SK-N-MC (cell line): ENCODE data around the gene FAM168A.

ENCODE experiments used
- DNase-seq: peaks from one replicate; pipeline ENCODE4 v3.0.0-alpha.2; 2011; ENCODE audit warnings: low read depth, low spot score
- H3K27ac ChIP-seq: fragments of 200-600 bp; sonication (generic); 2 replicates; pipeline ENCODE4 v1.5.1; 2016; ENCODE audit warnings: mixed run types
- H3K36me3 ChIP-seq: fragments of 200-600 bp; sonication (generic); 2 replicates; pipeline ENCODE4 v1.6.1; 2017; ENCODE audit warnings: antibody characterized with exemption, low read length, mixed read lengths; ENCODE audit not compliant: insufficient read depth
- H3K4me3 ChIP-seq: fragments of 200-600 bp; sonication (generic); 2 replicates; pipeline ENCODE4 v1.5.1; 2016
- H3K9ac ChIP-seq: fragments of 200-600 bp; sonication (generic); 2 replicates; pipeline ENCODE4 v1.8.0; 2017; ENCODE audit warnings: mixed run types, mixed read lengths; ENCODE audit not compliant: insufficient read length
- H3K9me3 ChIP-seq: fragments of 200-600 bp; sonication (generic); 2 replicates; pipeline ENCODE4 v1.6.1; 2017; ENCODE audit warnings: low read depth, mild to moderate bottlenecking, antibody characterized with exemption, low read length, moderate library complexity, mixed read lengths
- EZH2 ChIP-seq: fragments of 200-600 bp; sonication (generic); IDR thresholded peaks from one replicate; pipeline ENCODE4 v1.6.1; 2017; ENCODE audit warnings: antibody characterized with exemption
- FOXP2 ChIP-seq: optimal IDR thresholded peaks from 2 replicates; pipeline ENCODE3; 2011; ENCODE audit warnings: mild to moderate bottlenecking, moderate library complexity; ENCODE audit not compliant: insufficient read depth; ENCODE audit errors: extremely low read length, control extremely low read depth
- POLR2AphosphoS5 ChIP-seq: IDR thresholded peaks from 2 replicates; pipeline ENCODE4 v1.6.1; 2012; ENCODE audit warnings: mild to moderate bottlenecking, low read depth, low read length, borderline replicate concordance

The FAM168A gene

DNA sequence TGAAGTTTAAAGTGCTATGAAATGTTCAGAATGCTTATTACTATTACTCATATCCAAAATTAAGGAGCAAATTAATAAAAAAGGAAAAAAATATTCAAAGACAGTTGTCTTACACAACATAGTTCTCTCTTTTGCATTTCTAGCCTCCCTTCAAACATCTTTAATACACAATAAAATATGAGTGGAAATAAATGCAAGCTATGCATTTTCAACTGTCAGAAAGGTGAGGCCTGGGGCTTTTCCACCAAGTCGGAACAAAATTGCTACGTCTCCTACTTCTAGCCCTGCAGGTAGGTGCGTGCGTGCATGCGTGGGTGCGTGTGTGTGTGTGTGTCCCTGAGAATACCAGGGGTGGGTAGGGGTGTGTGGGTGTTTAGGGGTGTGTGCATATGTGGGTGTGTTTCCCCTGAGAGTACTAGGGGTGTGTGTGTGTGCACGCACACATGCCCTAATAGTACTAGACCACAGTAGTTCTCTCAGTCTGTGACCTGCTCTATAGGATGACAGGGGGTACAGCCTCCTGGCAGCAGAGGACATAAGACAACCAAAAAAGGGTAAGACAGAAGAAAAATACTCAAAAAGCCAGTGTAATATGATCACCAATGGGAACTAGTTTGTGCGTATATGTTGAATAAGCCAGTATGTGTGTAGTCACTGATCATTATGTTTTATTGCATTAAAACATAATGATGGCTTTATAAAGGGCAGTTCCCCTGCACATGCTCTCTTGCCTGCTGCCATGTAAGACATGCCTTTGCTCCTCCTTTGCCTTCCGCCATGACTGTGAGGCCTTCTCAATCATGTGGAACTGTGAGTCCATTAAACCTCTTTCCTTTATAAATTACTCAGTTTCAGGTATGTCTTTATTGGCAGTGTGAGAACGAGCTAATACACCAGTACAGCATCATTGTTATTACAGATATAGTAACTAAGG is 89.4 kb downstream of the FAM168A start:
- no peak for DNase-seq
- H3K9ac ChIP-seq, result no peak overlapping the region
- TF ChIP-seq FOXP2 (no peak), EZH2 (no peak), POLR2AphosphoS5 (no peak)
- no peaks in the 10 kb centered on the region for H3K36me3 ChIP-seq
- no peaks in the 10 kb centered on the region for H3K9me3 ChIP-seq
- no peak overlapping the region for H3K27ac ChIP-seq
- H3K4me3 ChIP-seq, result no peak overlapping the region

DNA sequence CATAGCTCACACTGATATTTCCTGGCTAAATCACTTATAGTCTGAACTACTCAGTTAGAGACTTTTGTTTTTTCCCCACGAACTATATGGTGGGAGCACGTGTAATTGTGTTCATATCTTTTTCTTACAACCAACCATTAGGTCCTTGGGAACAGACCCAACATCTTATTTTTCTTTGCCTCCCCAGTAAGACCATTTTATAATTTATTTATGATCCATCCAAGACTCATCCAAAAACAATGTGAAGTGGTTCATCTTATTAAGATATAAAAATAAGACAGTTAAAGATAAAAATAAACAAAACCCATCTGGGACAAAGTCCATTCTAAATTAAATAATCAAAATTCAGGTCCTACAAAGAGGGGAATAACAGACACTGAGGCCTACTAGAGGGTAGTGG is 90.8 kb downstream of the FAM168A start:
- 0 out of 2 replicates have a peak overlapping the region, but pooled peaks have one; percentile 13 for H3K27ac ChIP-seq

DNA sequence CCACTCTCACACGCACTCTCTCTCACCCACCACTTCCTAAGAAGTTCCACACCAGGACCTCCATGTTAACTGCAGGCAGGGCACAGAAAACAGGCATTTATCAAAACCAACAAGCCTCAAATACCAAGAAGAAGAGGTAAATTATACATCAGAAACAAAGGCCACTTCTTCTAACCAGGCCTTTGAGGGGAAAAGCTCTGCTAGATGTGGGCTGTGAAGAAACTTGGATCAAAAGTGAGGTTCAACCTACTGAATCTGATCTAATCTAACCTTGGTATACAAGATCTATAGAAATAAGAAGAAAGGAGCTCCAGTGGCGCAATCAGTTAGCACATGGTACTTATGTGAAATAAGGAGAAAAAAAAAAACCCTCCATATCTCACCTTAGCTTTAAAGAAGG is 91.9 kb downstream of the FAM168A start:
- no peak overlapping the region for H3K4me3 ChIP-seq
- no peaks in the 10 kb centered on the region for H3K36me3 ChIP-seq
- no peaks in the 10 kb centered on the region for H3K9me3 ChIP-seq

More for the DNA sequence above, 90.8 kb downstream of the FAM168A start:
- DNase-seq, result no peak
- H3K9me3 ChIP-seq, result no peaks in the 10 kb centered on the region
- TF ChIP-seq FOXP2, result no peak
- TF ChIP-seq EZH2, result no peak
- no peak for TF ChIP-seq POLR2AphosphoS5
- no peaks in the 10 kb centered on the region for H3K36me3 ChIP-seq
- H3K9ac ChIP-seq, result no peak overlapping the region
- no peak overlapping the region for H3K4me3 ChIP-seq

DNA sequence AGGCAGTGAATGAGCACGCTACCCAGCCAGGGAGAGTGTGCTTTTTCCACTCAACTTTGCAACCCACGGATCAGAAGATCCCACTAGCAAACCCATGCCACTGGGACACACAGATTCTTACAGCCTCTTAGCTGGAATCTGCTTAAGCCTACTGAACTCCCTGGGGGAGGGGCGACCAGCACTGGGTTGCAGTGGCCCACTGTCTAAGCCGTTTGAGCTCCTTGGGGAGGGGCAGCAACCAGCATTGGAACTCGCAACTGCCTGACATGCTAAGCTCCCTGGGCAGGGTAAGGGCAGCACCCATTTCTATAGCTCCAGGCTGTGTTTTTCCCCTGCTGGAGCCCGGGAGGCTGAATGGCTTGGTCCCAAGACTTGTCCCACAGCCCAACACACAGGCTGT is 99.6 kb downstream of the FAM168A start:
- H3K27ac ChIP-seq, result no peak overlapping the region
- no peak overlapping the region for H3K4me3 ChIP-seq
- TF ChIP-seq FOXP2, result no peak
- no peak for TF ChIP-seq EZH2
- TF ChIP-seq POLR2AphosphoS5, result no peak
- H3K9me3 ChIP-seq, result no peaks in the 10 kb centered on the region
- no peaks in the 10 kb centered on the region for H3K36me3 ChIP-seq
- H3K9ac ChIP-seq, result no peak overlapping the region
- DNase-seq, result no peak

More for the DNA sequence above, 91.9 kb downstream of the FAM168A start:
- TF ChIP-seq POLR2AphosphoS5 (no peak), EZH2 (no peak), FOXP2 (no peak)
- DNase-seq, result no peak
- no peak overlapping the region for H3K27ac ChIP-seq
- no peak overlapping the region for H3K9ac ChIP-seq

DNA sequence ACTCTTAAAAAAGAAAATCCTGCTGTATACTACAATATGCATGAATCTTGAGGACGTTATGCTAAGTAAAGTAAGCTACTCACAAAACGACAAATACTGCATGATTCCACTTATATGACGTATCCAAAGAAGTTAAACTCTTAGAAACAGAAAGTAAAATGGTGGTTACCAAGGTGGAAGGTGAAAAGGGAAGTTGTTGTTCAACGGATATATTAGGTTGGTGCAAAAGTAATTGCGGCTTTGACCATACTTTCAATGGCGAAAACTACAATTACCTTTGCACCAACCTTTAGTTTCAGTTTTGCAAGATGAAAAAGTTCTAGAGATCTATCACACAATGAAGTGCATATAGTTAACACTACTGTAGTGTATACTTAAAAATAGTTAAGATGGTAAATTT is 101.8 kb downstream of the FAM168A start:
- TF ChIP-seq POLR2AphosphoS5 (no peak), EZH2 (no peak), FOXP2 (no peak)

DNA sequence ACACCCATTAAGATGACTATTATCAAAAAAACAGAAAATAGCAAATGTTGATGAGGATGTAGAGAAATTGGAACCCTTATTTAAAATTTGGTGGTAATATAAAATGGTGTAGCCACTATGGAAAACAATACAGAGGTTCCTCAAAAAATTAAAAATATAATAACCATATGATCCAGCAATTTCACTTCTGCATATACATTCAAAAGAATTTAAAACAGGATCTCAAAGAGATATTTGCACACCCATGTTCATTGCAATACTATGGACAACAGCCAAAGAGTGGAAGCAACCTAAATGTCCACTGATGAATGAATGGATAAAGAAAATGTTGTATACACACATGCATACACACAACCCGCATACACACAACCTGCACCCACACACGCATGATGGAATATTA is 102.2 kb downstream of the FAM168A start:
- H3K36me3 ChIP-seq, result no peaks in the 10 kb centered on the region
- H3K4me3 ChIP-seq, result no peak overlapping the region
- no peak overlapping the region for H3K9ac ChIP-seq
- DNase-seq, result no peak
- H3K27ac ChIP-seq, result no peak overlapping the region
- no peak for TF ChIP-seq FOXP2
- no peak for TF ChIP-seq POLR2AphosphoS5
- TF ChIP-seq EZH2, result no peak
- no peaks in the 10 kb centered on the region for H3K9me3 ChIP-seq

More for the DNA sequence above, 101.8 kb downstream of the FAM168A start:
- no peak overlapping the region for H3K4me3 ChIP-seq
- no peak overlapping the region for H3K9ac ChIP-seq
- no peaks in the 10 kb centered on the region for H3K36me3 ChIP-seq
- no peak overlapping the region for H3K27ac ChIP-seq
- DNase-seq, result no peak
- no peaks in the 10 kb centered on the region for H3K9me3 ChIP-seq

DNA sequence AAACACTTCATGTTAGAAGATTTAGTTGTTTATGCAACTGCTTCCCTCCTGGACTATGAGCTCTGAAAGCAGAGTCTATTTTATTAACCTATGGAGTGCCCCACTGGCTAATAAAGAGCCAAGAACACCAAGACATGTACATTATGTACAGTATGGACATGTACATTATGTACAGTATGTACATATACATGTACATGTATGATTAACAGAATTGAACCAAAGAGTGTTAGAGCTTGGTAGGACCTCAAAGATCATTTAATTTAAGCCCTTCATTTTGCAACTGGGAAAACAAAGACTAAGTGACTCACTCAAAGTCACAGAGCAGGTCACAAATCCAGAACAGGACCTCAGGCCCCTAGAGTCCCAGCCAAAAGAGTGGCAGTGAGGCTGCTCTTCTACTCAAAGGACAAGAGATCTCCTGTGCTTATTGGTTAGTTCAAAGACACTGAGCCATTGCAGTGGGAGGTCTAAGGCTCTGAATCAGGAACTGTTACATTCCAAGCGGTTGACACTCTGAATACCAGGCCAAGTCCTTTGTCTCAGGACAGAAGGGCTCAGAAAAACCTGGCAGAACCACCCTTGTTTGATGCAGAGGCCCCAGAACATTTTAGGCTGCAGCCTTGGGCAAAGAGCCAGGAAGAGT is 103.8 kb downstream of the FAM168A start:
- no peak for DNase-seq
- Histone ChIP-seq H3K4me3 (no peak overlapping the region), H3K9me3 (no peaks in the 10 kb centered on the region), H3K36me3 (no peaks in the 10 kb centered on the region), H3K27ac (no peak overlapping the region), H3K9ac (no peak overlapping the region)
- TF ChIP-seq FOXP2 (no peak), POLR2AphosphoS5 (no peak), EZH2 (no peak)

DNA sequence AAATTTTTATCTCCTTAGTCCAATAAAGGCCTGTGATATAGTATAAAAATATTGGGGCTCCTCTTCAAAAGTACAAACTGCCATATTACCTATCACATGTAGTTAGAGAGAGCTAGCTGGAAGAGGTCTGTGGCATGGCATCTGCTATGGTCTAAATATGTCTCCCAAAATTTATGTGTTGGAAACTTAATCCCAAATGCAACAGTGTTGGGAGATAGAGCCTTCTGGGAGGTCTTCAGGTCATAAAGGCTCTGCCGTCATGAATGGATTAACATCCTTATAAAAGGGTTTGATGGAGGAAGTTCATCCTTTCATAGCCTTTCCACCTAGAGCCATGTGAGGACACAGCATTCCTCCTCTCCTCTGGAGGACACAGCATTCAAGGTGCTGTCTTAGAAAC is 116.3 kb downstream of the FAM168A start:
- H3K27ac ChIP-seq, result no peak overlapping the region
- no peaks in the 10 kb centered on the region for H3K36me3 ChIP-seq
- no peak overlapping the region for H3K9ac ChIP-seq
- TF ChIP-seq POLR2AphosphoS5, result no peak
- no peak for TF ChIP-seq FOXP2
- TF ChIP-seq EZH2, result no peak
- 0 out of 2 replicates have a peak, but pooled peaks cover 2% of the 10 kb centered on the region for H3K9me3 ChIP-seq
- no peak overlapping the region for H3K4me3 ChIP-seq
- DNase-seq, result no peak

DNA sequence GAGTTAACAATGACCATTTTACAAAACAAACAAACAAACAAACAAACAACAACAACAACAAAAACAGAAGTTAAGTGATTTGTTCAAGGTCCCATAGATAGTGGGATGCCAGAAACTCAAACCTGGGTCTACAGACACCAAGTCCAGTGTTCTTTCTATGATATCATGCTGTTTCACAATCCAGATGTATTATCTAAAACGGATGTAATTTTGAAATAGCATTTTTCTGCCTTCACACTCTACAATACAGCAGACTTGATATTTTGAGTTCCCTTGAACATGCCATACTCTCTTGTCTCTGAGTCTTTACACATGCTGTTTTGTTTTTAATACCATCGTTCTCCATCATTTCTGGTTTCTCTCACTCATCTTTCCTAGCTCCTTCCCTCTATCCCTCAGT is 117.2 kb downstream of the FAM168A start:
- H3K36me3 ChIP-seq, result no peaks in the 10 kb centered on the region
- DNase-seq, result no peak

More for the DNA sequence above, 117.2 kb downstream of the FAM168A start:
- 0 out of 2 replicates have a peak, but pooled peaks cover 2% of the 10 kb centered on the region for H3K9me3 ChIP-seq
- H3K4me3 ChIP-seq, result no peak overlapping the region
- TF ChIP-seq EZH2 (no peak), FOXP2 (no peak), POLR2AphosphoS5 (no peak)
- no peak overlapping the region for H3K9ac ChIP-seq
- H3K27ac ChIP-seq, result no peak overlapping the region
